Heart right ventricle (tissue), 16 donors: ENCODE measurements around the gene BRD9. TPM values are rescaled to one million over a fixed set of nuclear protein-coding genes. Genes with fewer than 3 reads are reported as not detected.

Experiments
- ATAC-seq, 8 donors: fragments of 200-7000 bp; cut with Tn5 transposase; one replicate each; pipeline ENCODE4 v1.9.1; 2020; ENCODE audit warnings: mild to moderate bottlenecking in 8 of 8, moderate library complexity in 8 of 8, moderate number of reproducible peaks in 1 of 8
- DNase-seq, 2 donors: peaks; one replicate each; pipeline ENCODE4 v3.0.0-alpha.2; 2020
- H3K27ac ChIP-seq, 10 donors: fragments of 200-600 bp; sonication (generic) in 2 of 10; one replicate each; pipeline versions ENCODE4 v1.5.0 to v1.8.0; 2020 to 2022; ENCODE audit warnings: mild to moderate bottlenecking in 3 of 10
- H3K27me3 ChIP-seq, 7 donors: fragments of 200-600 bp; one replicate each; pipeline ENCODE4 v1.8.0; 2021 to 2022; ENCODE audit warnings: mild to moderate bottlenecking in 2 of 7
- H3K36me3 ChIP-seq, 9 donors: fragments of 200-600 bp; sonication (generic) in 1 of 9; one replicate each; pipeline versions ENCODE4 v1.5.0 to v1.8.0; 2020 to 2022; ENCODE audit warnings: mild to moderate bottlenecking in 2 of 9
- H3K4me1 ChIP-seq, 9 donors: fragments of 200-600 bp; sonication (generic) in 1 of 9; one replicate each; pipeline versions ENCODE4 v1.5.0 to v1.8.0; 2020 to 2022; ENCODE audit warnings: mild to moderate bottlenecking in 4 of 9
- H3K4me3 ChIP-seq, 10 donors: fragments of 200-600 bp; sonication (generic) in 2 of 10; one replicate each; pipeline versions ENCODE4 v1.5.0 to v1.8.0; 2020 to 2022; ENCODE audit warnings: mild to moderate bottlenecking in 7 of 10, moderate library complexity in 2 of 10
- H3K9me3 ChIP-seq, 11 donors: fragments of 200-600 bp in 10 of 11; sonication (generic) in 2 of 11; one replicate each; pipeline versions ENCODE4 v1.5.0 to v1.8.0; 2013 to 2022; ENCODE audit warnings: mild to moderate bottlenecking in 2 of 11, control low read depth in 1 of 11, moderate library complexity in 1 of 11
- WGBS, 2 donors: extraction: QIAGEN DNeasy Blood & Tissue Kit; methylation state at CpG; one replicate each; pipeline ENCODE4 v1.1.7; 2013; ENCODE audit warnings: inconsistent platforms in 1 of 2; 5-methylcytosine and 5-hydroxymethylcytosine counted together
- intact Hi-C, 10 donors: fragments of 100-400 bp; cut with DNase I; formaldehyde crosslinking; loops; one replicate each; pipeline versions ENCODE4 v1.11.1 to v1.14.2; 2022
- polyA plus RNA-seq, 2 donors: library from polyadenylated mRNA; stranded (reverse); fragments of 200-250 nt; gene quantifications; one replicate each; pipeline ENCODE4 v1.2.3, GENCODE V29; 2013
- total RNA-seq, 10 donors: library from RNA; stranded (reverse); fragmentation: NEBNext Ultra II Directional in 3 of 10; extraction: Animal tissue kit (Norgen Biotek cat#: 25700) in 3 of 10; gene quantifications; one replicate each; pipeline versions ENCODE4 v1.2.1 to v1.2.4, GENCODE V29; 2021 to 2023
- TF ChIP-seq, protein P1 (sequence below), 9 donors: fragments of 200-600 bp; sonication (generic) in 2 of 9; IDR thresholded peaks; one replicate each; pipeline versions ENCODE4 v1.5.0 to v1.8.0; 2021 to 2022; ENCODE audit warnings: antibody characterized with exemption in 9 of 9, mild to moderate bottlenecking in 5 of 9, moderate library complexity in 1 of 9
- donor health status: Arrhythmogenic right ventricular cardiomyopathy.
- donor health status: ischemic (EF 13 %, LVEDD 7.1; RV severe dilation, severe dysfunction).
- donor health status: healthy with polysubstance abuse.
- donor health status: DM: no; HTN: yes; CAD: no.
- donor health status: DM: no; HTN: no; CAD: no.
- donor health status: ischemic (EF 25% LVEDD 6.9; RV normal size, moderate dysfunction).
- donor health status: ischemic (EF 25% LVEDD 5.7; RV mildly dilated, moderate dysfunction).
- donor health status: healthy.
- donor health status: DM: yes; HTN: yes; CAD: no.
- donor health status: Ischemic cardiomyopathy.
- donor health status: ischemic (EF 35%, LVEDD 5.7; RV mildly dilated, moderate dysfunction).
- donor health status: nonischemic (EF 11% LVEDD 7.7; RV severe dilation, severe dysfunction).
- donor health status: DM: yes; HTN: yes; CAD: no.
- donor health status: PGD.
- donor health status: ischemic (EF 29% LVEDD 5.4; RV normal size, mild dysfunction).
- donor health status: nonischemic (EF 23%, LVEDD 6.1; RV moderate dilation, normal function).

BRD9 gene
- total and polyA plus RNA-seq, 12 donors = 16.7 to 42.6 (median 26.0) TPM

DNA sequence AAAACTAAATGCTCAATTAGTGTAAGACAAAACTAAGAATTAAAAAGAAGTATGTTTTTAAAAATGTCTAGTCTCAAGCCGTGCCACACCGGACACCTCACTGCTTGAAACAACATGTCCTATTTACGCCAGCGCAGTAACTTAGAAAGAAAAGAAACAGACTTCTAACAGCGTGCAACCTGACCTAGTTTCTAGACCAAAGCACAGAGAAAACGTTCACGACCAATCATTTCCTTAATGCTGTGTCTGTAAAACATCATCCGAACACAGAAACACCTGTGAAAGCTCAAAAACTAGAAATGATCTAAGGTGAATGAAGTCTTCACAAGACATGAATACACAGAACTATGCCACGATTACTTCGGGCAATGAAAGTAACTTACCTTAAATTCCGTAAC is 4.0 kb downstream of the BRD9 start:
- peaks cover 2 to 36% (median 24%) of the 10 kb centered on the region in 9 donors for H3K4me1 ChIP-seq
- peaks cover 0 to 79% (median 42%) of the 10 kb centered on the region in 9 donors for H3K36me3 ChIP-seq
- intact Hi-C loops = no loop called here
- TF ChIP-seq, protein P1, sequence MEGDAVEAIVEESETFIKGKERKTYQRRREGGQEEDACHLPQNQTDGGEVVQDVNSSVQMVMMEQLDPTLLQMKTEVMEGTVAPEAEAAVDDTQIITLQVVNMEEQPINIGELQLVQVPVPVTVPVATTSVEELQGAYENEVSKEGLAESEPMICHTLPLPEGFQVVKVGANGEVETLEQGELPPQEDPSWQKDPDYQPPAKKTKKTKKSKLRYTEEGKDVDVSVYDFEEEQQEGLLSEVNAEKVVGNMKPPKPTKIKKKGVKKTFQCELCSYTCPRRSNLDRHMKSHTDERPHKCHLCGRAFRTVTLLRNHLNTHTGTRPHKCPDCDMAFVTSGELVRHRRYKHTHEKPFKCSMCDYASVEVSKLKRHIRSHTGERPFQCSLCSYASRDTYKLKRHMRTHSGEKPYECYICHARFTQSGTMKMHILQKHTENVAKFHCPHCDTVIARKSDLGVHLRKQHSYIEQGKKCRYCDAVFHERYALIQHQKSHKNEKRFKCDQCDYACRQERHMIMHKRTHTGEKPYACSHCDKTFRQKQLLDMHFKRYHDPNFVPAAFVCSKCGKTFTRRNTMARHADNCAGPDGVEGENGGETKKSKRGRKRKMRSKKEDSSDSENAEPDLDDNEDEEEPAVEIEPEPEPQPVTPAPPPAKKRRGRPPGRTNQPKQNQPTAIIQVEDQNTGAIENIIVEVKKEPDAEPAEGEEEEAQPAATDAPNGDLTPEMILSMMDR (IDR thresholded peaks at IDR 0.05) = no peak
- no peaks in the 10 kb centered on the region for H3K9me3 ChIP-seq
- no peak overlapping the region for H3K27ac ChIP-seq
- no peak overlapping the region for H3K4me3 ChIP-seq
- DNase-seq (no peak), ATAC-seq (no peak)
- WGBS, 2 donors = 94 to 97% methylated on average over 11 of the region's 11 CpGs
- no peaks in the 10 kb centered on the region for H3K27me3 ChIP-seq

DNA sequence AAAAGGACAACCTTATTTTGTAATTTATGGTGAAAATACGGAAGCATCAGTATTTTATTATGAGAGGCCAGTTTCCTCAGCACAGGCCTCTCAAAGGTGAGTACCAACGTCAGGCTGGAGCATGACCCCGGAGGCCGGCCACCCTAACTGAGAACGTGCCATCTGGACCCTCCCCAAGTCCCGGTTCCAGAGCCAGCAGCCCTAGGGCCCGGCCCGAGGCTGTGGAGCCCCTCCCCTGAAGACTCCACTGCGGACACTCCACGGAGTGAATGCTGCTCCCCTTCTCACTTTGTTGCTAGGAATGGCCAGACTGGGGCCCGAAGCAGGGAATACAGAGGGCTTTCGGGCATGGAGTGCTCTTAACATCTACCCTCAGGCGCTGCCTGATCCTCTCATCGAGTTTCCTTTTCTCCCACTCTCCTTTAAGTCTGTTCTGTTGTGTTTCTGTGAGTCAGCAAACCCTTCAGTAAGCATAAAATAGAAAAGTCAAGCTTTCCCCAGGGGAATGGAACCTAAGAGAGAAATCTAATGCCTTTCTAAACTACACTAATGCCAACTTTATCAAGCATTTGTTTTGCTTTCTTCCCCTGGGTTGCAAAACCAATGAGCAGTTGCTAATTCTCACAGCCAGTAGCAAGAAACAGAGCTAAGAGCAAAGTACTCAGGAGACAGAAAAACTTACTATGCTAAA is 4.5 kb downstream of the BRD9 start:
- Histone ChIP-seq H3K4me1 (peaks cover 2 to 31% (median 18%) of the 10 kb centered on the region in 9 donors), H3K27me3 (no peaks in the 10 kb centered on the region), H3K36me3 (peaks cover 0 to 84% (median 45%) of the 10 kb centered on the region in 9 donors), H3K27ac (no peak overlapping the region), H3K4me3 (no peak overlapping the region), H3K9me3 (no peaks in the 10 kb centered on the region)
- WGBS, 2 donors = 86 to 90% methylated on average over 14 of the region's 14 CpGs
- intact Hi-C loops = no loop called here
- TF ChIP-seq, protein P1 (IDR thresholded peaks at IDR 0.05) = no peak
- ATAC-seq (no peak), DNase-seq (no peak)

DNA sequence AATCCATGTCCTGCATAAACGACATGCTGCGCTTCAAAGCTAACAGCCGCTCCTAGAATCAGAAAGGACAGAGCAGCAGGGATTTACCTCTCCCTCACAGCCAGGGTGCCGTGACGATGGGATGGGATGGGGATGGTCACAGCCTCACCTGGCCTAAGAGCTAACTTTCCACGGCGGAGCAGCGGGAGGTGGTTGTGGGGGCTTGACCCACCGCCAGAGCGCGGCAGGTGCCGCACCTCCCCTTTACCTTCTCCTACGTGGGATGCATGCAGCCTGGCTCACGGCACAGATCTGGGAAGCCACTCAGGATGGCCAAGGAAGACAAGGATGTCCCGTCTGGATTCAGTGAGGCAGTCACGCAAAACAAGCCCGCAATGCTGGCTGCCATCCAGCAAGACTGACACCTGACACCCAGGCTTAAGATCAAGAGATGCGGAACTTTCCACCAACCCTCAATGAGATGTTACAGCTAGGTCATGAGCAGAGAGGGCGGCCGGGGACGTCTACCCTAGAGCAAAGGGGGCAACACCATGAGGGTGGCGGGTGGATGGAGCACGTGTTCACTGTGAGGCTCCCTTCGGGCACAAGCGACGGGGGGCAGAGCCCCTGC is 5.8 kb downstream of the BRD9 start:
- peaks cover 2 to 25% (median 14%) of the 10 kb centered on the region in 9 donors for H3K4me1 ChIP-seq
- intact Hi-C loops = no loop called here
- no peak for DNase-seq
- no peaks in the 10 kb centered on the region for H3K9me3 ChIP-seq
- TF ChIP-seq, protein P1 (IDR thresholded peaks at IDR 0.05) = no peak
- peaks cover 0 to 97% (median 45%) of the 10 kb centered on the region in 9 donors for H3K36me3 ChIP-seq
- H3K4me3 ChIP-seq = no peak overlapping the region
- no peak overlapping the region for H3K27ac ChIP-seq
- no peak for ATAC-seq
- whole genome bisulfite sequencing, 2 donors = 91 to 92% methylated on average over 26 of the region's 26 CpGs
- H3K27me3 ChIP-seq = no peaks in the 10 kb centered on the region

GRCh38 chr5:886036-886435 is 6.6 kb downstream of the BRD9 start:
- peak in 4 of 8 donors; percentile 3 to 21 (median 6) for ATAC-seq
- Histone ChIP-seq H3K36me3 (peaks cover 0 to 100% (median 52%) of the 10 kb centered on the region in 9 donors), H3K9me3 (no peaks in the 10 kb centered on the region), H3K27ac (peak overlapping the region in 3 of 10 donors; percentile 33 to 50 (median 44)), H3K4me1 (peaks cover 0 to 17% (median 6%) of the 10 kb centered on the region in 9 donors), H3K4me3 (no peak overlapping the region), H3K27me3 (no peaks in the 10 kb centered on the region)
- intact Hi-C loops = no loop called here
- 90 to 91% methylated on average over 13 of the region's 13 CpGs for WGBS, 2 donors
- no peak for DNase-seq
- TF ChIP-seq, protein P1 (IDR thresholded peaks at IDR 0.05) = no peak
